Measurements from ENCODE around the gene BEX4. TPM values are rescaled to one million over a fixed set of nuclear protein-coding genes. Genes with fewer than 3 reads are reported as not detected.

The BEX4 gene
- total and polyA plus RNA-seq, 2 donors (not counting 1 experiment from before 2014, with no cell fraction given), result 11.1 to 12.4 TPM

GRCh38 chrX:103236296-103236695 lies 21.4 kb downstream of the BEX4 start:
- Histone ChIP-seq H3K4me3 (replicated peaks in 1 of 4; ENCODE audit: control extremely low read depth in 1 of 4, insufficient read depth in 1 of 4, low read depth in 3 of 4, low read length in 4 of 4) (no peak overlapping the region), H4K20me1 (ENCODE audit: control insufficient read depth, extremely low read depth, insufficient read depth, low read length) (no peaks in the 10 kb centered on the region), H3K27ac (ENCODE audit: insufficient read depth, low read length) (no peak overlapping the region), H3K4me1 (ENCODE audit: control insufficient read depth, extremely low read depth, insufficient read depth, low read length) (no peaks in the 10 kb centered on the region), H3K9me3 (ENCODE audit: control insufficient read depth, insufficient read depth, low read depth, low read length) (no peaks in the 10 kb centered on the region), H3K79me2 (ENCODE audit: control insufficient read depth, insufficient read depth, low read length) (no peaks in the 10 kb centered on the region), H3K9ac (ENCODE audit: insufficient read depth, low read length) (no peak overlapping the region), H3K4me2 (ENCODE audit: extremely low read depth, insufficient read depth, low read length) (no peak overlapping the region), H2AFZ (ENCODE audit: low read length) (no peak overlapping the region), H3K27me3 (ENCODE audit: control insufficient read depth, insufficient read depth, low read length) (no peaks in the 10 kb centered on the region), H3K36me3 (ENCODE audit: control insufficient read depth, insufficient read depth, low read length) (no peaks in the 10 kb centered on the region)
- no peak for DNase-seq (ENCODE audit: low read depth in 2 of 2)
- no peak for TF ChIP-seq EZH2 (IDR thresholded peaks at IDR 0.05; ENCODE audit: low read length, missing control alignments)
- TF ChIP-seq, protein P1, sequence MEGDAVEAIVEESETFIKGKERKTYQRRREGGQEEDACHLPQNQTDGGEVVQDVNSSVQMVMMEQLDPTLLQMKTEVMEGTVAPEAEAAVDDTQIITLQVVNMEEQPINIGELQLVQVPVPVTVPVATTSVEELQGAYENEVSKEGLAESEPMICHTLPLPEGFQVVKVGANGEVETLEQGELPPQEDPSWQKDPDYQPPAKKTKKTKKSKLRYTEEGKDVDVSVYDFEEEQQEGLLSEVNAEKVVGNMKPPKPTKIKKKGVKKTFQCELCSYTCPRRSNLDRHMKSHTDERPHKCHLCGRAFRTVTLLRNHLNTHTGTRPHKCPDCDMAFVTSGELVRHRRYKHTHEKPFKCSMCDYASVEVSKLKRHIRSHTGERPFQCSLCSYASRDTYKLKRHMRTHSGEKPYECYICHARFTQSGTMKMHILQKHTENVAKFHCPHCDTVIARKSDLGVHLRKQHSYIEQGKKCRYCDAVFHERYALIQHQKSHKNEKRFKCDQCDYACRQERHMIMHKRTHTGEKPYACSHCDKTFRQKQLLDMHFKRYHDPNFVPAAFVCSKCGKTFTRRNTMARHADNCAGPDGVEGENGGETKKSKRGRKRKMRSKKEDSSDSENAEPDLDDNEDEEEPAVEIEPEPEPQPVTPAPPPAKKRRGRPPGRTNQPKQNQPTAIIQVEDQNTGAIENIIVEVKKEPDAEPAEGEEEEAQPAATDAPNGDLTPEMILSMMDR (conservative IDR thresholded peaks at IDR 0.05 in 1 of 2, IDR thresholded peaks at IDR 0.05 in 1 of 2; ENCODE audit: low read depth in 1 of 2, low read length in 2 of 2), result no peak

GRCh38 chrX:103240155-103240554 lies 25.2 kb downstream of the BEX4 start:
- Histone ChIP-seq H3K4me2 (ENCODE audit: extremely low read depth, insufficient read depth, low read length) (no peak overlapping the region), H3K9ac (ENCODE audit: insufficient read depth, low read length) (no peak overlapping the region), H3K4me3 (replicated peaks in 1 of 4; ENCODE audit: control extremely low read depth in 1 of 4, insufficient read depth in 1 of 4, low read depth in 3 of 4, low read length in 4 of 4) (no peak overlapping the region), H3K9me3 (ENCODE audit: control insufficient read depth, insufficient read depth, low read depth, low read length) (no peaks in the 10 kb centered on the region), H2AFZ (ENCODE audit: low read length) (no peak overlapping the region), H3K36me3 (ENCODE audit: control insufficient read depth, insufficient read depth, low read length) (no peaks in the 10 kb centered on the region), H3K79me2 (ENCODE audit: control insufficient read depth, insufficient read depth, low read length) (no peaks in the 10 kb centered on the region), H3K27me3 (ENCODE audit: control insufficient read depth, insufficient read depth, low read length) (peaks cover 8% of the 10 kb centered on the region), H4K20me1 (ENCODE audit: control insufficient read depth, extremely low read depth, insufficient read depth, low read length) (no peaks in the 10 kb centered on the region), H3K27ac (ENCODE audit: insufficient read depth, low read length) (no peak overlapping the region), H3K4me1 (ENCODE audit: control insufficient read depth, extremely low read depth, insufficient read depth, low read length) (no peaks in the 10 kb centered on the region)
- TF ChIP-seq EZH2 (IDR thresholded peaks at IDR 0.05; ENCODE audit: low read length, missing control alignments), result no peak
- TF ChIP-seq, protein P1 (conservative IDR thresholded peaks at IDR 0.05 in 1 of 2, IDR thresholded peaks at IDR 0.05 in 1 of 2; ENCODE audit: low read depth in 1 of 2, low read length in 2 of 2), result no peak
- no peak for DNase-seq (ENCODE audit: low read depth in 2 of 2)

DNA sequence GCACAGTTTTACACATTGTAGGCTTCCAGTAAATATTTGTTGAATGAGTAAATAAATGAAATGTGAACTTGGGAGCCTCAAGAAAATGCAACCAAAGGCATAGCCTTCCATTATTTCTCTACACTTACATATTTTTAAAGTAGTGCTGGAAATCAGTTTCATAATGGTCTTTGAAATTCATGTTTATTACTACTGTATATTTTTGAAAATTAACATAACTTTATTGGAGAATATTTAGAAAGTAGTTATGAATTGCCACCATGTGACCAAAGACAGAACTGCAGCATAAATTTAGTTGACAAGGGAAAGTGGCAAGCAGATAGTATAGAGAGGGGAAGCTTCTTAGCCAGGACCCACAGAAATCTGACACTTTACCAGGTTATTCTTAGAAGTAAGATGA lies 33.6 kb downstream of the BEX4 start:
- Histone ChIP-seq H3K4me1 (ENCODE audit: control insufficient read depth, extremely low read depth, insufficient read depth, low read length) (no peaks in the 10 kb centered on the region), H3K36me3 (ENCODE audit: control insufficient read depth, insufficient read depth, low read length) (no peaks in the 10 kb centered on the region), H2AFZ (ENCODE audit: low read length) (no peak overlapping the region), H3K27me3 (ENCODE audit: control insufficient read depth, insufficient read depth, low read length) (no peaks in the 10 kb centered on the region), H4K20me1 (ENCODE audit: control insufficient read depth, extremely low read depth, insufficient read depth, low read length) (no peaks in the 10 kb centered on the region), H3K9ac (ENCODE audit: insufficient read depth, low read length) (no peak overlapping the region), H3K4me3 (replicated peaks in 1 of 4; ENCODE audit: control extremely low read depth in 1 of 4, insufficient read depth in 1 of 4, low read depth in 3 of 4, low read length in 4 of 4) (no peak overlapping the region), H3K4me2 (ENCODE audit: extremely low read depth, insufficient read depth, low read length) (no peak overlapping the region), H3K79me2 (ENCODE audit: control insufficient read depth, insufficient read depth, low read length) (no peaks in the 10 kb centered on the region), H3K27ac (ENCODE audit: insufficient read depth, low read length) (no peak overlapping the region), H3K9me3 (ENCODE audit: control insufficient read depth, insufficient read depth, low read depth, low read length) (no peaks in the 10 kb centered on the region)
- TF ChIP-seq, protein P1 (conservative IDR thresholded peaks at IDR 0.05 in 1 of 2, IDR thresholded peaks at IDR 0.05 in 1 of 2; ENCODE audit: low read depth in 1 of 2, low read length in 2 of 2), result peak; percentile 14 to 44
- TF ChIP-seq EZH2 (IDR thresholded peaks at IDR 0.05; ENCODE audit: low read length, missing control alignments), result no peak
- peak; percentile 7 to 42 for DNase-seq (ENCODE audit: low read depth in 2 of 2)
